NCI-H446 (cell line): Measurements from ENCODE around the gene TBC1D2.

Source experiments
- DNase-seq, 2 experiments: peaks; one replicate each; lab custom pipeline; 2025; lab: John Stamatoyannopoulos, UW

The TBC1D2 gene

GRCh38 chr9:98241357-98242300 lies 13.8 kb downstream of the TBC1D2 start:
- DNase-seq: no peak

GRCh38 chr9:98240475-98240874 lies 15.0 kb downstream of the TBC1D2 start:
- no peak for DNase-seq

DNA sequence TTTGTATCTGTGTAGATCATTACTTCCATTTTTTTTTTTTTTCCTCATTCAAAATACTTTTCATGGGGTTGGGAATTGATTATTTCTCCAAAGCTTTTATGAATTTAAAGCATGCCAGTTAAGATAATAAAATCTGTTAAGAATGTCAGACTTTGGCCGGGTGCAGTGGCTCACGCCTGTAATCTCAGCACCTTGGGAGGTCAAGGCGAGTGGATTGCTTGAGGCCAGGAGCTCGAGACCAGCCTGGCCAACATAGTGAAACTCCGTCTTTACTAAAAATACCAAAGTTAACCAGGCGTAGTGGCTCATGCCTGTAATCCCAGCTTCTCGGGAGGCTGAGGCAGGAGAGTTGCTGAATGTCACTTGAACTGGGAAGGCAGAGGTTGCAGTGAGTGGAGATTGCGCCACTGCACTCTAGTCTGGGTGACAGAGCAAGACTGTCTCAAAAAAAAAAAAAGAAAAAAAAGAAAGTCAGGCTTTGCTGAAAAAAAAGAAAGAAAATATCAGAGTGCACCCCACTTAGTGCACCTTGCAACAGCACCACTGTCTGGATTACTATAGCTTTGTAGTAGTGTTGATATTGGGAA lies 18.5 kb downstream of the TBC1D2 start:
- no peak for DNase-seq

- DNase-seq: no peak
These were observed 20.3 kb downstream of the TBC1D2 start for GRCh38 chr9:98235126-98235525.

DNA sequence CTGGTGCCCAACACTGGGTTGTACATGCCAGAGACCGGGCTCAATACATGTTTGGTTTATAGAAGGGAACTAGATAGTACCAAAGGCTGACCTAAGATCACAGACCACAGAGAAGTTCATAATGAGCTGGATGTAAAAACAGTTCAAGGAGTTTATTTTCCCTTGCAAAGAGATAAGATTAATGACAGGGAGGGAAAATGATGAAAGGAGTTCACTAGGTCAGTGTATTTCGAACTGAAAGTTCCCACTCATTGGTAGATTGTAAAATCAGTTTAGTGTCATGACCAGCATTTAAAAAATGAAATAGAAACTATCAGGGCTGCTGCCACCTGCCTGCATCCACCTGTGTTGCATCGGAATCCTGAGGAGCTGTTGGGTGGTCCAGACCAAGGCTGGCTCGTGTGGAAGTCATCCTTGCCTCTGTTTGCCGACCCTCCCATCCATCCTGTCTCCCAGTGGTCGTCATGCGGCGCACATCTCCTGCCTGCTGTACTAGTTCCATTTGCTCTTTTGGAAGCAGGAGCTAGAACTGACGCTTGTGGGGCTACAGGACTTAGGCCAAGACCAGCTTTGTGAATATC lies 21.1 kb downstream of the TBC1D2 start:
- no peak for DNase-seq

- no peak for DNase-seq
These were observed 22.5 kb downstream of the TBC1D2 start for GRCh38 chr9:98232926-98233325.

DNA sequence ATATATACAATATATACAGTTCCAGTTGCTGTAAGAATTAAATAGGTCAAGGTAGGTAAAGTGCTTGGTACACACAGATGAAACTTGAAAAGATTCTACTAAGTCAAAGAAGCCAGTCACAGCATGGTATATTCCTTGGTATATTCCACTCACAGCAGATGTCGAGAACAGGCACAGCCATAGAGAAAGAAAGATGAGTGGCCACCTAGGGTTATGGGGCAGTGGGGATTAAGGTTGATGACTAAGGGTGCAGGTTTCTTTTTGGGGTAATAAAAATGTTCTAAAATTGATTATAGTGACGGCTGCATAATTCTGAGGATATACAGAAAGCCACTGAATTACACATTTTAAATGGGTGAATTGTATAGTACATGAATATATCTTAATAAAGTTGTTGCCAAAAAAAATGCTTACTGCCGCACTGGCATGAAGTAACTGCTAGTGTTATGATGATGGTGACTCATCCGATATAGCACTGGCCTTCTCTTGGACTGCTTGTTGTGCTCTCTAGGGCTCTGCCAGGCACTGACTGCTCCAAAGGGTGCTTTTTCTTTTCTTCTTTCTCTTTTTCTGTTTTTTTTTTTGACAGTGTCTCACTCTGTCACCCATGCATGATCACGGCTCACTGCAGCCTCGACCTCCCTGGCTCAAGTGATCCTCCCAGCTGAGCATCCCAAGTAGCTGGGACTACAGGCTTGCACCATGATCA lies 23.5 kb downstream of the TBC1D2 start:
- DNase-seq: no peak

- no peak for DNase-seq
These were observed 24.7 kb downstream of the TBC1D2 start for GRCh38 chr9:98230789-98231188.

DNA sequence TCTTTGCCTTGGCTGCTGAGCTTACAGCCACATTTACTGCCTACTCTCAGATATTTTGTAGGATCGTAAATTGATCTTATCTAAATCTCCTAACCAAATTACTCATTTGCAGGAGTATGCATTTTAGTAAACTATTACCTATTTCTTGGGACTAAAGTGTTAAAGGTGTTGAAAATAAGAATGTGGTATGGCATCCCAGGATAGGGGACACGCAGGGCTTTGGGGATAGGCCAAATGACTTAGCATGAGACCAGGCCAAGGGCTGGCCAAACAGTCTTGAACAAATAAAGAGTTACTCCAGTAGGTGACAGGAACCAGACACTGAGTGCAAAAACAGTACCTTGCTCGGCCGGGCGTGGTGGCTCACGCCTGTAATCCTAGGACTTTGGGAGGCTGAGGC lies 25.1 kb downstream of the TBC1D2 start:
- DNase-seq: no peak

DNA sequence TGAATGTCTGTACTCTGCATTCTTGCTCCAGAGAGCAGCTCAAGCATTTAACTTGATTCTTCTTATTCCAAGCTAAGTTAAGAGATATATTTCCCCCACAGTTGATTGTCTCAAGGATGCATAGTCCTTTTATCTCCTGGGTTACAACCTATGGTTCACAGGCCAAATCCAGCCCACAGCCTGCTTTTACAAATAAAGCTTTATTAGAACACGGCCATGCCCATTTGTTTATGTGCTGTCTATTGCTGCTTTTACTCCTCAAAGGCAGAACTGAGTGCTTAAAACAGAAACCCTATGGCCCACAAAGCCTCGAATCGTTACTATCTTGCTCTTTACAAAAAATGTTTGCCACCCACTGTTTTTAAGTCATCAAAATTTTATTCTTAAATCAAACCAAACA lies 25.8 kb downstream of the TBC1D2 start:
- no peak for DNase-seq

GRCh38 chr9:98229090-98229395 lies 26.4 kb downstream of the TBC1D2 start:
- DNase-seq: no peak

- no peak for DNase-seq
These were observed 26.9 kb downstream of the TBC1D2 start for GRCh38 chr9:98228392-98229089.

DNA sequence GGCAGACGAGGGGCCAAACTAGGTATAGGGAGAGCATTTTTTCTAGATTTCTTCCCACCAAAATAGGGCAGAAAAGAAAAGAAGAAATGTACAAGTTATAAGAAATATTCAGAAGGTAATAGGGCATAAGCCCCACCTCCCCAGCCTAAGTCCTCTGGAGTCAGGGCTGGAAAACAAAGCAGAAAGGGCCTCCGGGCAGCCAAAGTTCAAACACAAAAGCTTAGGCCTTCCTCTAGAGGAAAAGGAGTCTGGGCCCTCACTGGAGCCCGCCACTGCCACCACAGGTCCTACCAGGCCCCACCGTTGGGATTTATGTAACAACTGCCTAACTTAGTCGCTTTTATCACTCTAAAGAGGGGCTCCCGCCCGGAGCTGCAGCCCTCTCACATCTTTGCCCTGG lies 27.6 kb downstream of the TBC1D2 start:
- no peak for DNase-seq

- no peak for DNase-seq
These were observed 28.5 kb downstream of the TBC1D2 start for GRCh38 chr9:98226957-98227356.

GRCh38 chr9:98226516-98226915 lies 28.9 kb downstream of the TBC1D2 start:
- no peak for DNase-seq

GRCh38 chr9:98225015-98225442 lies 30.4 kb downstream of the TBC1D2 start:
- peak in 1 of 2 experiments; percentile 12 for DNase-seq

DNA sequence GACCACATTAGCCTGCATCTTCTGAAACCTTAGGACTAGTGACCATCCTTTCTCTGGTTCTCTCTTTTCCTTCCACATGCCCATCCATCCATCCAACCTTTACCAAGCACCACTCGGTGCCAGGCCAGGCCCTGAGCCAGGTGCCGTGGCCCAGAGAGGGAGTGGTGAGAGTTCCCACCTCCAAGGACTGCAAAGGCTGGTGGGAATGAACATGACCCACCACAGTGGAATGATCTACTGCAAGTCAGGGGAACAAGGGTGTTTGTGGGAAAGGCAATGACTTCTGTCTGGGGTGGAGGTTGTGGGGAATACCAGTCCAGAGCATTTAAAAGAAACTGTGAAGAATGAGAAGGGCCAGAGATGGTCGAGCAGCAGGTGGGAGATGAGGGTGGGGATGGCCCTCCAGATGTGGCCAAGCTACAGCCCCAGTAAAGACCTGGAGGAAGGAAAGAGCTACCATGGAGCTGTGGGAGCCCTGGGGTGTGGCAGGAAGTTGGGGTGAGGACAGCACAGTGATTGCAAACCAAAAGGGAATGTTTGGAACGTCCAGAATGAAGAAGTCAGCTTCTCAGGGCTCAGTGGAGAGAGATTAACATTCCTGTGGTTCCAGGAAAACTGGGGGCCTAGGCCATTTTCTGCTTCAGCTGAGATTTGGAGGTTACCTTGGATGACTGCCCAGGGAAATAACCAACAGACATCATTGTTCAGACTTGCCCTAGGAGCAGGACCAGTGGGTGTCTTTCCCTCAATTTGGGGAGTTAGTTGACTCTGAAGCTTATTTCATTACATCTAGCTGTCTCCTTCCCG lies 32.4 kb downstream of the TBC1D2 start:
- no peak for DNase-seq

GRCh38 chr9:98220911-98221310 lies 34.5 kb downstream of the TBC1D2 start:
- DNase-seq: no peak

- DNase-seq: no peak
These were observed 35.6 kb downstream of the TBC1D2 start for GRCh38 chr9:98219794-98220370.

DNA sequence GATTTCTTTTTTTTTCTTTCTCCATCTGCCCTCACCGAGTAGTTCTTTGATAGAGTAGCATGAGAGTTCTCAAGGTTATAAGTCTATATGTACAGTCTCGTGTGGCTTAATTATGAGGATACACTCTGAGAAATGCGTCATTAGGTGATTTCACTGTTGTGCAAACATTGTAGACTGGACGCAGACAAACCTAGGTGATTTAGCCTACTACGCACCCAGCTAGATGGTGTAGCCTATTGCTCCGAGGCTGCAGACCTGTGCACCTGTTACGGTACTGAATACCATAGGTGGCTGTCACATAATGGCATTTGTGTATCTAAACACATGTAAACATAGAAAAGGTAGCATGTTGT lies 36.1 kb downstream of the TBC1D2 start:
- no peak for DNase-seq
